GM12872 (cell line): ENCODE measurements around the gene GINM1.

Source experiments
- TF ChIP-seq, protein P1 (sequence below): IDR thresholded peaks from 3 replicates; pipeline ENCODE4 v1.5.1; 2011; ENCODE audit warnings: low read depth, mild to moderate bottlenecking, low read length, moderate library complexity; ENCODE audit not compliant: insufficient read depth

Gene GINM1

GRCh38 chr6:149634315-149634714 lies 68.1 kb downstream of the GINM1 start:
- TF ChIP-seq, protein P1, sequence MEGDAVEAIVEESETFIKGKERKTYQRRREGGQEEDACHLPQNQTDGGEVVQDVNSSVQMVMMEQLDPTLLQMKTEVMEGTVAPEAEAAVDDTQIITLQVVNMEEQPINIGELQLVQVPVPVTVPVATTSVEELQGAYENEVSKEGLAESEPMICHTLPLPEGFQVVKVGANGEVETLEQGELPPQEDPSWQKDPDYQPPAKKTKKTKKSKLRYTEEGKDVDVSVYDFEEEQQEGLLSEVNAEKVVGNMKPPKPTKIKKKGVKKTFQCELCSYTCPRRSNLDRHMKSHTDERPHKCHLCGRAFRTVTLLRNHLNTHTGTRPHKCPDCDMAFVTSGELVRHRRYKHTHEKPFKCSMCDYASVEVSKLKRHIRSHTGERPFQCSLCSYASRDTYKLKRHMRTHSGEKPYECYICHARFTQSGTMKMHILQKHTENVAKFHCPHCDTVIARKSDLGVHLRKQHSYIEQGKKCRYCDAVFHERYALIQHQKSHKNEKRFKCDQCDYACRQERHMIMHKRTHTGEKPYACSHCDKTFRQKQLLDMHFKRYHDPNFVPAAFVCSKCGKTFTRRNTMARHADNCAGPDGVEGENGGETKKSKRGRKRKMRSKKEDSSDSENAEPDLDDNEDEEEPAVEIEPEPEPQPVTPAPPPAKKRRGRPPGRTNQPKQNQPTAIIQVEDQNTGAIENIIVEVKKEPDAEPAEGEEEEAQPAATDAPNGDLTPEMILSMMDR = no peak

- TF ChIP-seq, protein P1 = no peak
Measured at GRCh38 chr6:149636124-149636523, 69.9 kb downstream of the GINM1 start.
